Skeletal muscle cell (primary cell): ENCODE results near the gene HOXA13.

Experiments
- DNase-seq: peaks from one replicate; pipeline ENCODE4 v3.0.0-alpha.2; 2010; ENCODE audit warnings: low read depth
- H3K4me3 ChIP-seq: 2 replicates; pipeline ENCODE4 v1.5.1; 2011; ENCODE audit warnings: low read depth, mild to moderate bottlenecking, control low read depth, low read length, moderate library complexity

Gene HOXA13

DNA sequence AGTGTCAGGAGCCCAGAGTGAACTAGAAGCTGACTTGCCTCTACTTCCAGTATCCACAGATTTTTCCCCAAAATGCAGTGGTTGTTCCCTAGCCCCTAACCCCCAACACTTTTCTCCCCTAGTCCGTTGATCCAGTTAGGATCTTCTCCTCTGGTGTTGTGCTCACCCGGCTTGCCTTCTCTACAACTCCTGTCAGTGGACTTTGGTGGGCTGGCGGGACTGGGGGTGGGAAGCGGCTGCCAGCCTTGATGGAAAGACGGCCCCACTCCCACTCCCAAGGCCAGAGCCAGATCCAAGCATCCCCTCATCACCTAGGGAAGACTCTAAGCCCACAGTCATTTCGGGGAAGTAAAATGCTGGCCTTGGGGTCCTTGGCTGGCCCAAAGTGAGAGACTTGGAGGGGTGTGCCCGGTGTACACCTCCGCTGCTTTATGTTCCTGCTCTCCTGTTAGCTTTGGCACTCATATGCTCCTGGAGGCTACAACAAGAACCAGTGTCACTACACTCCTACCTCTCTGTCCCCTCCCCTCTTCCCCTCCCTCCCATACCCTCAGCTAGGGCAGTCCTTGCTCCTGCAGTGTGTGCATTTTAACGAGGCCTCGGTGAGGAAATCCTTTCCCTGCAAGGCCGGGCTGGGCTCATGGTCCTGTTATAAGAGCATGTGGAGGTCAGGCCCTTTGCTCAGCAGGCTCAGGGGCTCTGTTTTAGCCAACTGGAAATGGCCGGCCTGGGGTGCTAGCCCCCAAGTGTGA, 24.8 kb downstream of the HOXA13 start:
- DNase-seq = no peak

DNA sequence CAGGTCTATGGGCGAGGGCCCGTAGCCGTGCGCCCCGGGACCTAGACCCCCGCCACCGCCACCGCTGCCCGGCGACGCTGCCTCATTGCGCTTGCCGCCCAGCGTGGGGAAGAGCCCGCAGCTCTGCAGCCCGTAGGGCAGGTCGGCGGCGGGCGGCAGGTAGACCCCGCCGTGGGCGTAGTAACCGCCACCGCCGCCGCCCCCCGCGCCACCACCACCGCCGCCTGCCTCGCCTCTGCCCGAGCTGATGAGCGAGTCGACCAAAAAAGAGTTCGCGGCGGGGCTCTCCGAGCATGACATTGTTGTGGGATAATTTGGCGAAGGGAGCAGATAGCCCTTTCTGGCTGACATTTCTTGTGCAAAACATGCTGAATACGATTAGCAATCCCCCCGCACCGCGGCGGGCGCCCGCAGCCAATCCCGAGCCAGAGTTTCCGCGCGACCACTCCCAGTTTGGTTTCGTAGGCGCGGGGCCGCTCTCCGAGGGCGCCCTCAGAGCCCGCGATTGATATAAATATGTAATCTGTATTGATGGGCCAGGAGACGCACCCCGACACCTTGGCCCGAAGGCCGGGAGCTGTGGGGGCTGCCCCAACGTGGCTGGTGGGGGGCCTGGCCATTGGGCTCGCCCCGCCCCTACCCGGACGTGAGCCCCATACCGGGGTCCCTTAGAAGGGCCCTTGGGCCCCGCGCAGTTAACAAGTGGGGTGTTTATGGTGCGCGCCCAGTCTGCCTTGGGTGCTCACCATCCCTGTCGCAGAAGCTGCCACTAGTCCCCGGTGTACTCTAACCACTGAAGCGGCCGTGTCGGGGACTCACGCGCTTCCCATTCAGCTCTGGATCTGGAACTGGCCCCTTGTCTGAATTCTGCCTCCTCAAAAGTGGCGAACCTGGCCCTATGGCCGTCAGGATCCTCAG, 25.7 kb downstream of the HOXA13 start, which contains the start of gene HOXA10:
HOXA10 (minus strand) TSS at position 365 of the 918 bp plus-strand sequence; CDS start at position 351, 14 bp downstream.
- no peak for DNase-seq
- H3K4me3 ChIP-seq = peak within 1 kb of the TSS; percentile 78

More for the DNA sequence above, 24.8 kb downstream of the HOXA13 start:
- peak overlapping the region; percentile 78 for H3K4me3 ChIP-seq

DNA sequence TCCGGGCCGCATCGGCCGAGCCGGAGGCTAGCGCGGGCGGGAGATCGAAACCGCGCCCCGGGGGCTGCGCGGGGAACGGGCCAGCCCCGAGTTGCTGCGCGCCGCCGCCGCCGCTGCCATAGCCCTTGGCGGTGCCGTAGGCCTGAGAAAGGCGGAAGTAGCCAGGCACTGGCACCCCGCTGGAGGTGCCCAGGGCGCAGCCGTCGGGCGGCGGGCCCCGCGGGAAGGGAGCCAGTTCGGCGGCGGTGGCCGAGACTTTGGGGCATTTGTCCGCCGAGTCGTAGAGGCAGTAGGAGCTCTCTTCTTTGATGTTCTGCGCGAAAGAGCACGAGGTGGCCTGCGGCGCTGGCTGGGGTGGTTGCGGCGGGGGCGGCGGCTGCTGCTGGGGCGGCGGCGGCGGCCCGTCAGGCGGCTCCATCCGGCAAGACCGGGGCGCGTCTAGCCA, 26.4 kb downstream of the HOXA13 start:
- DNase-seq = no peak
- peak overlapping the region; percentile 78 for H3K4me3 ChIP-seq

DNA sequence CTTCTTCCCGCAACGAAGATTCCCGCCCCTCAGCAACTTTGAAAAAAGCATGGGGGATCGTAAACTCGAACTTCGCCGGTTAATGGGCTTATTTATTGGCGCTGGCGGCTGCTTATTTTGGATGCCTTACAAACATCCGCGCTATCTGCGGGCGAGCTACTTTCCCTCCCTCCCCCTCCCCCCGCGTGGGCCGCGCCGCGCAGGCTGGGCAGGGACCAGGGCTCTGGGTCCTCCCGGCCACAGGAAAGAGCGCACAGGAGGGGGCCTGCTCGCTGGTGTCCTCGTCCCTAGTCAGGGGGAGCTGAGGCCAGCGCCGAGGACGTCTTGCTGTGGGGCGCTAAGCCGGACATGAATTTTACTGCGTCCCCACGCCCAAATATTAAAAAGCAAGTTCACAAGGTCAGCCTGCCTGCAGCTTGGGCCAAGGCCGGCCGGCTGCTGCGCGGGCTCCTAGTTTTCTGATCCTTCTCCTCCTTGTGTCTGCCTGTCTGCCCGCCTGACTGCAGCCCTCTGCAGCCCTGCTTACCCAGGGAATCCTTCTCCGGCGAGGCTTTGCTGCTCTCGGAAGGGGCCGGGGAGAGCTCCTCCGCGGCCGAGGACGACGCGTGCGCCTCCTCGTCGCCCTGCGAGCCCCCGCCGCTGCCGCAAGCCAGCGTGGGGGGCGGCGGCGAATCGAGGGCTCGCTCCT, 26.9 kb downstream of the HOXA13 start:
- H3K4me3 ChIP-seq = peak overlapping the region; percentile 78
- peak; percentile 78 for DNase-seq

DNA sequence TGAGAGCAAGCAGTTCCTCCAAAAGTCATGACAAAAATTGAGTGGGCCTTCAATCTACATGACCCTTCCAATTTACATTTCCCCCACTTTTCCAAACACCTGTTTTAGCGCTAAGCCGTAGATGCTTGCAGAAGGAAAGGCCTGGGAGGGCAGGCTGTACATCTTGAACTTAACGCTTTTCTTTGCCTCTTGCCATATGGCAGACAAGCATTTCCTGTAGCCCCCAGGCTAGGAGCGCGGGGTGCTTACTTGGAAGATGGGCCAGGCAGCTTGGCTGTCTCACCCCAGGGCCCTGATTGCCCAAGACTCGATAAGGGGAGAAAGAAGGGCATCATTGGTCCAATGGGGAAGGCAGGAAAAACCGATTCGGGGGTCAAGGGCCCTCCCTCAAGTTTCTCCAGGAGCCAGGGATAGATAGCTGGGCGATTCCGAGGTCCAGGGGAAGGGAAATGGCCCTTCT, 27.5 kb downstream of the HOXA13 start:
- H3K4me3 ChIP-seq = peak overlapping the region; percentile 78
- no peak for DNase-seq

DNA sequence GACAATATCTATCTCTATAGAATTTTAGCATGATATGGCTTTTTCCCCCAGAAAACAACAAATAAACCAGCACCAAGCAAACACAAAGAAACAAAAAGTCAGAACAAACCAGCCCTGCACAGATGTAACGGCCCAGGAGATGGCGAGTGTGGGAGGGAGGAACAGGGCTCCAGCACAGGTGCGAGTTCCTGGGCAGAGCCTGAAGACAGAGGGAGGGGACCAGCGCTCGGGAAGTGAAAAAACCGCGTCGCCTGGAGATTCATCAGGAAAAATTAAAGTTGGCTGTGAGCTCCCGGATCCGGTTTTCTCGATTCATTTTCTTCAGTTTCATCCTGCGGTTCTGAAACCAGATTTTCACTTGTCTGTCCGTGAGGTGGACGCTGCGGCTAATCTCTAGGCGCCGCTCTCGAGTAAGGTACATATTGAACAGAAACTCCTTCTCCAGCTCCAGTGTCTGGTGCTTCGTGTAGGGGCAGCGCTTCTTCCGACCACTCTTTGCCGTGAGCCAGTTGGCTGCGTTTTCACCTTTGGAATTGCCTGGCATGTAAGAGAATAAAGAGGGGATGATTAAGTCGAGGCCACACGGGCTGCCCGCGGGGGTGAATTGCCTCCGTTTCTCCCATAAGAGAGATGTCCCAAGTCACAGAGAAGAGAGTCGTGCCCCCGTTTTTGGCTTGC, 28.1 kb downstream of the HOXA13 start:
- H3K4me3 ChIP-seq = peak overlapping the region; percentile 78
- no peak for DNase-seq

DNA sequence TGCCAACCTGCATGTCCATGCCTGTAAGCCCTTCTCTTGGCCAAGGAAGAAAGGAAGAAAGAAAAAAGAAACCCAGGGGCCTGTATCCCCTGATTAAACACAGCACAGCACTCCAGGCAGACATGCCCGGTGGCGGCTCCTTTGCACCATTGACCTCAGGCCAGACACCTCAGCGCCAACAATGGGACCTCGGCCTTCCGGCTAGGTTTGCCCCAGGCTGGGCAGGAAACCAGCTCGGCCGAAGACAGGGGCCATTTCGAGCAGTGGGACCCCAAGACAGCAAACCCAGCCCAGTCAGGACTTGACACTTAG, 28.6 kb downstream of the HOXA13 start:
- no peak for DNase-seq

DNA sequence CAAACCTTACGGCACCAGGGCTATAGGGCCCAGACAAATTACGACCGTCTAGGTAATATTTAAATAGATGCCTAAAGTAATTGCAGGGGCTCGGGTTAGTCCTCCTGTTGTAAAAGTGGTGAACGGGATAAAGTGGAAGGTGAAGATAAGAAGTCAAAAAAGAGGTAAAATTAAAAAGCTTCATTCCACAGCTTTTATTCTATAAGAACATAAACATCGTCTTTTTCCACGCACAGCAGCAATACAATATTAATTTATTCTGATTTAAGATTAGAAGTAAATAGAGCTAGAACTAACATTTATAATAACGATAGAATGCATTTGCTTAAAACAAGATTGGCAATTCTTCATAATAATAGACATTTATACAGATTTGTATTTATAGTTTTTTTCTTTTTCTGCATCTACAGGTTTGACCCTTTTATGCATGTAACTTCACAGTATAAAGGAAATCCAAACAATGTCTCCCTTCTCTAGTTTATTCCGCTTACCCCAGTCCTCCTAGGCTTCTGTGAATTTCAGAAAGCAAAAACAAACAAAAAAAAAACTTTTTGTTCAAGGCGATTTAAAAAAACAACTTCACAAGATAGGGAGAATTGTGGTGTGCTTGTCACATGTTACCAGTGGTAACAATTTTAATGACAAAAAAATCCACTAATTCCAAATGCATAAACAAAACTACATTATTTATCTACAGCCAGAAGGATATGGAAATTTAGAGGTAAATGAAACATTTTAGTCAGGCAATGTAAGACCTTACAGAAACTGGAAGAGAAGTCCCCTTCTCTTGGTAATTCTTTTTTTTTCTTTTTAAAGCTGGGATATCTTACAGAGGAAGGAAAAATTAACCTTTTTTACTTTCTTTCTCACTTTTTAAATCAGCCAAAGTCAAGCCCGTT, 29.2 kb downstream of the HOXA13 start:
- DNase-seq = no peak
- peak overlapping the region; percentile 78 for H3K4me3 ChIP-seq

More for the DNA sequence above, 28.6 kb downstream of the HOXA13 start:
- peak overlapping the region; percentile 78 for H3K4me3 ChIP-seq

DNA sequence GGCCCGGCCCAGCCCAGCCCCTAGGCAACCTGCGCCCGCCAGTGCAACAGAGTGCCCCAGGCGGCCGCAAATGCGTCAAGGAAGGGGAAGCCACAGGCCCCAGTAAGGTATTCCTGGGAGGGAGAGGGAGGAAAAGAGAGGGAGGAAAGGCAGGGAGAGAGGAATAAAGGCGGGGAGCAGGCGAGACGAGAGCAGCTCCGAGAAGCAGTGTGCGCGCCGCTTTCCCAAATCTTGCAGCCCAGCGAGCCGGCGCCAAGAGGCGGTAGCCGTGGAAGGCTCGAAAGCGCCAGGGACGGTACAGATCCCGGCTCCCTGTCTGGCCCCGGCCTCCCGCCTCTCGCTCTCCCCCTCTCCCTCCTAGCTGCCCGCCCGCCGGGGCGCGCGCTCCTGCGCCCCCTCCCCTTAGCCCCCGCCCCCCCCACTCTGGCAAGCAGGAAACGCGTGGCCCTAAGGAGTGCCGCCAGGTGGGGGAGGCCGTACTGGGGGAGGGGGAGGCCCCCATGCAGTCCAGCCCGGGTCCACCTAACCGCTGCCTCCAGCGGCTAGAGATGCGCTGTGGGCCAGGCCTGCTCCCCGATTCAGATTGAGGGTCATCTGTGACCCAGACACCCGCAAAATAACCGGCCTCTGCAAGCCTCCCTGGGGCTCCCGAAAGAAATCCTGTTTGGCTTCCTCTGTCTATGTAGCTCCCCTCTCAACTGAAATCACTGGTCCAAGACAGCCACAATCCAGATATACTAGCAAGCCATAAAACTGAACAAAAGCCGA, 30.0 kb downstream of the HOXA13 start:
- H3K4me3 ChIP-seq = peak overlapping the region; percentile 78
- no peak for DNase-seq

DNA sequence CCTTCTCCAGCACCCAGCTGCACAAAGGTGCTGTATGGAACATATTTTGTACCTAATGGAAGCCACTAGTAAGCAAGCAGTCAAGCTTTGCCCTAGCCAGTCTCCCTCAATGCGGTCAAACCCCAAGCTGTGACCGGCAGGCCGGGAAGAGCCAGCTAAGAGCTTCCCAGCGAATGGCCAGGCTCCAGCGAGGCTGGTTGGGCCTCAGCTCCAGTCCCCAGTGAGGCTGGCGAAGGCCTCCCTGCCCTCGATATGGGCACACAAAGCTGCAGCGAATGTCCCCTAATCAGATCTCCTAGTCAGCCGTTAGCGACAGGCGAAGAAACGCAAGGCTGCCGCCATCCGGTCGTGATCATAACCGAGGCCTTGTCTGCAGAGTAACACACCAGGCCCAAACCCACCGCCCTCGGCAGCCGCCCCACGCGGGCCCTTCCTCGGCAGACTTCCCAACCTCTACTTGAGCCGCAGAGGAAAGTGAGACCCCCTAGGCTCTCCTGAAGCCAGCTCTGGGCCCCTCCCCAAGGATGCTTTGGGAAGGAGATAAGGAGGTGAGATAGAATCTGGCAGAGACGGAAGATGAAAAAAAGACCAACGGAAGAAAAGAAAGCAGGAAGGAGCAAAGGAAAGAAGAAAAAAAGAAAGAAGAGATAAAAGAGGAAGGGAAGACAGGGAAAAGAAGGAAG, 31.5 kb downstream of the HOXA13 start:
- no peak for DNase-seq

DNA sequence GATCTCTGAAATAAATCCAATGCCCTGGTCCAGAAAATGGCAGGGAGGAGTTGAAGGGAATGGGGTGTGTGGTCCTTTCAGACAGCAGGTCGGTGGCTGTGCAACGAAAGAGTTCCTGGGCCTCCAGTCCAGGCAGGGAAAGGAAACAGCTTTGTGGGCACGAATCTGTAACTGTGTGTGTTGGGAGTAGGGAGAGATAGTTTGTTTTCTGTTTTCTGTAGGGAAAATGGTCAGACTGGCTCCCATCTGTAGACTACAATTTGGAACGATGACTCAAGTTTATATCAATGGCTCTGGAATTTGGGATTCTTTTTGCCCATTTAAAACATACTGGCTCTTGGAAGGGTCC, 32.0 kb downstream of the HOXA13 start:
- H3K4me3 ChIP-seq = peak overlapping the region; percentile 78
- no peak for DNase-seq

More for the DNA sequence above, 31.5 kb downstream of the HOXA13 start:
- peak overlapping the region; percentile 78 for H3K4me3 ChIP-seq

DNA sequence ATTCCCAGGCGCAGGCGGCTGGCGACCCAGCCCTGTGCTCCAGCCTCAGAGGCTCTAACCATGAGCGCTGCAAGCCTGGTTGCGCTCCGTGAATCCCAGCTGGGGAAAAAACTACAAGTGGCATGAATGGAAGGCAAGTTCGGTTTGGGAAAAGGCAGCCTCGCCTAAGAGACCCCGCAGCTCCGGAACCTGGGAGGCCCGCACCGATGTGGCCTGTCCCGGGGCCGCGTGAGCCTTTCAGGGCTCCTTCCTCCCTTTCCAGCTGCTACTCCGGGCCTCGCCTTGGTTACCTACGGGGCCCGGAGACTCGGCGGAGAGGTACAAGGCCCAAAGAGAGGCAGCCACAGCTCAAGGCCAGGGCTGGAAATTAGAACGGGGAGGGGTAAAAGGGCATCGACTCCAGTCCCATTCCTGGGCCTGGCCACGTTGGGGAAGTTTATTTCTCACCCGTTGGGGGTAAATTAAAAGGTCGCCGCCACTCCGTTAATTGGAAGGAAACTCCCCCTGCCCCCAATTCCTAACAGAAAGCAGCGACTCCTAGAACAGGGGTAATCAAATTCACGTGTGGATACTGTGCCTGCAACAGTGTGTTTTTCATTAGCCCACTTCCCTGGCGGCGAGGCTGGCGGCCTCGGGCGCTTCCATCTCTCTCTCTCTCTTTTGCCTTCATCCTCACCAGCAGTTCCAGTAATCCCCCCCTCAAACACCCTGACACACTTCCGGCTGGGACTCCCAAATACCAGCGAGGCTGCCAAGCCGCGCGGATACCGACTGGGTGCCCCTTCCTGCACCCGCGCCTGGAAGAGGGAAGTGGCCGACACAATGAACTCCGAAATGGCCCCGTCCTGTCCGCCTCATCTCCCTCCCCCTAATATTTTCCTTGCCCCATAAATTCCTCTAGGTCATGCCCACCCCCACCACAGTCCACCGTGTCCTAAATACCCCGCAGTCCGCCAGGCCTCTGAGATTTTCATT, 33.1 kb downstream of the HOXA13 start:
- H3K4me3 ChIP-seq = peak overlapping the region; percentile 78
- DNase-seq = no peak

DNA sequence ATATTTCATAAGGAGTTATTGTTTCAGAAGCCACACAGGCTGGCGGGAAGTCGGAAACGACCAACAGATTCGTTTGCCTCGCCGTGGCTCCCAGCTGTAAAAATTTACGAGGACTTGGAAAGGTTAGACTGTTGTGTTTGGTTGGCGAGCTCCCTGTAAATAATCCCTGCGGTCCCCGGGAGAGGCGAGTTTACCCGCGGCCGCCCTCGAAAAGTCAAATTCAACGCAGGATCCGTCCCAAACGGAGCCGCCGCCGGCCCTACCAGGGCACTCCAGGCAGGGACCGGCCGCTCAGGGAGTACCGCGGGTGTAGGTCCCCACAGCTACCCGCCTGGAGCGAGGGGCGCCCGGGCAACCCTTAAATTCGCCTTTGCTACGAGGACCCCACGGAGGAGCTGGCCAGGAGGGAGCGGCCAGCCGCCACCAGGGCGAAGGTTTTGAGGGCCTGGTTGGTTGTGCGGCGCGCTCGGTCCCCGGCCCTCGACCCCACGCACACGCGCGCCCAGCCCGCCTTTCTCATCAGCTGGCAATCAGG, 33.8 kb downstream of the HOXA13 start:
- H3K4me3 ChIP-seq = peak overlapping the region; percentile 78
- DNase-seq = no peak

DNA sequence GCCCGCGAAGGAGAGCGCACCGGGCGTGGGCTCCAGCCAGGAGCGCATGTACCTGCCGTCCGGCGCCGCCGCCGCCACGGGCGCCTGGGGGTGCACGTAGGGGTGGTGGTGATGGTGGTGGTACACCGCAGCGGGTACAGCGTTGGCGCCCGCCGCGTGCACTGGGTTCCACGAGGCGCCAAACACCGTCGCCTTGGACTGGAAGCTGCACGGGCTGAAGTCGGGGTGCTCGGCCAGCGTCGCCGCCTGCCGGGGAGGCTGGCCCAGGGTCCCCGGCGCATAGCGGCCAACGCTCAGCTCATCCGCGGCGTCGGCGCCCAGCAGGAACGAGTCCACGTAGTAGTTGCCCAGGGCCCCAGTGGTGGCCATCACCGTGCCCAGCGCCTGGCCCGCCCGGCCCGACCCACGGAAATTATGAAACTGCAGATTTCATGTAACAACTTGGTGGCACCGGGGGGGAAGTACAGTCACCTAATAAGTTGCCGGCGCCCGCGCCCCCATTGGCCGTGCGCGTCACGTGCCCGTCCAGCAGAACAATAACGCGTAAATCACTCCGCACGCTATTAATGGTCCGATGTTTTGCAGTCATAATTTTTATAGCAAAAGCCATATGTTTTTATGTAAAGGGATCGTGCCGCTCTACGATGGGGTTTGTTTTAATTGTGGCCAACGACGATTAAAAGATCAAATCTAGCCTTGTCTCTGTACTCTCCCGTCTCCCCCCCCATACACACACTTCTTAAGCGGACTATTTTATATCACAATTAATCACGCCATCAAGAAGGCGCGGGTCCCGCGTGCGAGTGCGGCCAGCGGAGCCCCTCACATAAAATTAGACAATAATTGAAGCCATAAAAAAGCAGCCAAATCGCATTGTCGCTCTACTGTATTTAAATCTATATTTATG, 34.5 kb downstream of the HOXA13 start, which contains the start of gene HOXA9:
HOXA9 (minus strand) TSS at position 449 of the 907 bp plus-strand sequence; CDS start at position 369, 80 bp downstream.
- DNase-seq = peak; percentile 94
- H3K4me3 ChIP-seq = peak within 1 kb of the TSS; percentile 78
